Measurements from ENCODE around the gene NPRL2.

Gene NPRL2

GRCh38 chr3:50350527-50351322, at the start of gene NPRL2, which contains the start of gene CYB561D2:
Gene NPRL2 (minus strand): TSS chr3:50350775. CDS start chr3:50350652, 123 bp downstream.
Gene CYB561D2 (plus strand): TSS chr3:50350862. CDS start chr3:50351434, 572 bp downstream.
- peak; percentile 99 for DNase-seq

- no peak for DNase-seq
These were observed 45.9 kb upstream of the NPRL2 start for GRCh38 chr3:50396502-50396901.

- no peak for DNase-seq
These were observed 44.7 kb upstream of the NPRL2 start for GRCh38 chr3:50395070-50395860.

- DNase-seq = no peak
These were observed 42.5 kb upstream of the NPRL2 start for GRCh38 chr3:50393061-50393460.

- DNase-seq = no peak
These were observed 41.6 kb upstream of the NPRL2 start for GRCh38 chr3:50392101-50392715.

- DNase-seq = no peak
These were observed 40.1 kb upstream of the NPRL2 start for GRCh38 chr3:50390508-50391224.

GRCh38 chr3:50389414-50389767, 38.8 kb upstream of the NPRL2 start:
- no peak for DNase-seq

GRCh38 chr3:50388720-50389413, 38.3 kb upstream of the NPRL2 start:
- DNase-seq = no peak

GRCh38 chr3:50388016-50388719, 37.6 kb upstream of the NPRL2 start:
- no peak for DNase-seq

GRCh38 chr3:50385754-50386153, 35.2 kb upstream of the NPRL2 start:
- no peak for DNase-seq

GRCh38 chr3:50383750-50384149, 33.2 kb upstream of the NPRL2 start:
- no peak for DNase-seq

GRCh38 chr3:50382722-50383121, 32.1 kb upstream of the NPRL2 start:
- DNase-seq = no peak

- DNase-seq = no peak
These were observed 30.8 kb upstream of the NPRL2 start for GRCh38 chr3:50381383-50381782.

- DNase-seq = no peak
These were observed 30.0 kb upstream of the NPRL2 start for GRCh38 chr3:50380405-50381085.

GRCh38 chr3:50378757-50379156, 28.2 kb upstream of the NPRL2 start:
- DNase-seq = no peak

- no peak for DNase-seq
These were observed 27.4 kb upstream of the NPRL2 start for GRCh38 chr3:50378024-50378423.

GRCh38 chr3:50375258-50375931, 24.8 kb upstream of the NPRL2 start:
- DNase-seq = no peak

GRCh38 chr3:50374363-50375257, 24.0 kb upstream of the NPRL2 start:
- no peak for DNase-seq
